Esophagus muscularis mucosa (tissue), 4 donors: ENCODE measurements around the gene AGAP1. TPM values are rescaled to one million over a fixed set of nuclear protein-coding genes. Genes with fewer than 3 reads are reported as not detected.

Experiments
- DNase-seq: peaks from one replicate; pipeline ENCODE4 v3.0.0-alpha.2; 2017; ENCODE audit errors: extremely low spot score
- H3K27ac ChIP-seq, 4 donors: fragments of 200-600 bp; sonication (generic); replicated peaks in 1 of 4; 1 replicate in 3 of 4; 2 replicates in 1 of 4; pipeline ENCODE4 v1.5.1; 2016 to 2019; ENCODE audit warnings: mild to moderate bottlenecking in 1 of 4
- H3K27me3 ChIP-seq, 4 donors: fragments of 200-600 bp; sonication (generic); one replicate each; pipeline versions ENCODE4 v1.5.1 to v1.6.0; 2016 to 2019
- H3K36me3 ChIP-seq, 4 donors: fragments of 200-600 bp; sonication (generic); one replicate each; pipeline ENCODE4 v1.5.1; 2016 to 2019
- H3K4me1 ChIP-seq, 4 donors: fragments of 200-600 bp; sonication (generic); one replicate each; pipeline ENCODE4 v1.5.1; 2016 to 2019
- H3K4me3 ChIP-seq, 4 donors: fragments of 200-600 bp; sonication (generic); 1 replicate in 2 of 4; 2 replicates in 2 of 4; pipeline ENCODE4 v1.5.1; 2016 to 2019; ENCODE audit warnings: mild to moderate bottlenecking in 4 of 4, moderate library complexity in 1 of 4
- H3K9me3 ChIP-seq, 4 donors: fragments of 200-600 bp; sonication (generic); 1 replicate in 3 of 4; 2 replicates in 1 of 4; pipeline ENCODE4 v1.5.1; 2016 to 2019
- CTCF ChIP-seq, 3 experiments: fragments of 200-600 bp in 2 of 3; fragments of 450-650 bp in 1 of 3; sonication (generic) in 2 of 3; IDR thresholded peaks; one replicate each; pipeline ENCODE4 v1.5.1; 2017 to 2019; ENCODE audit warnings: antibody characterized with exemption in 3 of 3, mild to moderate bottlenecking in 2 of 3, moderate library complexity in 1 of 3
- EP300 ChIP-seq: sonication (generic); formaldehyde crosslinking; IDR thresholded peaks from one replicate; pipeline ENCODE4 v1.6.1; 2017; ENCODE audit warnings: antibody characterized with exemption
- POLR2A ChIP-seq: fragments of 450-650 bp; IDR thresholded peaks from one replicate; pipeline ENCODE4 v1.6.1; 2017; ENCODE audit warnings: antibody characterized with exemption, moderate library complexity, mild to moderate bottlenecking, low read depth
- POLR2AphosphoS5 ChIP-seq, 2 donors: sonication (generic); formaldehyde crosslinking; IDR thresholded peaks; one replicate each; pipeline ENCODE4 v1.6.1; 2017; ENCODE audit warnings: antibody characterized with exemption in 2 of 2
- whole genome bisulfite sequencing: methylation state at CpG from one replicate; pipeline ENCODE4 v1.1.5; 2018; 5-methylcytosine and 5-hydroxymethylcytosine counted together
- intact Hi-C: fragments of 100-400 bp; cut with DNase I; formaldehyde crosslinking; loops from one replicate; pipeline ENCODE4 v1.15.1; 2023
- total RNA-seq, 4 donors: library from RNA; depleted of rRNA; stranded (reverse); fragments of >200 nt; gene quantifications; one replicate each; pipeline versions ENCODE4 v1.1.0 to v1.2.1, GENCODE V29; 2016

AGAP1 gene
- total RNA-seq, 4 donors from 2014 or later: 37.9 to 62.4 (median 47.2) TPM

DNA sequence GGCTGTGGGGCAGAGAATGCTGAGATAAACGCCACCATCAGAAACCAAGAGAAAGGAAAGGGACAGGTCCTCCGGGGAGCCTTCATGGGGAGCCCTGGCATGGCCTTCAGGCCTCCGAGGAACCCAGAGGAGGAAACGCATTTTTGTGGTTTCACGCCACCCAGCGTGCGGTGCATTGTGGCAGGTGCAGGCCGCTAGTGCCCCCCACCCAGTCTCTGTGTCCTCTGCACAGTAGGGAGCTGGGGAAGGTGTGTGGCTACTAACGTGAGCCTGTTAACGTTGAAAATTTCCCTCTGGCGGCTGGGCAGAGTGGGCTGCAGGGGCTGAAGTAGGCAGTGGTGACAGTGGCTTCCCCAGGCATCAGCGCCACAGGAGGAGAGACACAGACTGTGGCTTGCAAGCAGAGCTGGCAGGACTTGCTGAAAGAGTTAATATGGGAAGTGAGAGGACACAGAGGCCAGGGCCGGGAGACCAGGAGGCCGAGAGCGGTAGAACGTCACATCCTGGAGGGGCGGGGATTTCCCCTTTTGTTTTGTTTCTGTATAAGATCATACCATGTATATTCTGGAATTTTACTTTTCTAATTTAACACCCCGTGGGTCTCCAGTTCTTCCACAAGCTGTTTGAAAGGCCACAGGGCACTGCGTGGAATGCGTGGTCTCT lies 507.5 kb downstream of the AGAP1 start:
- DNase-seq: no peak
- WGBS: 89% methylated on average over 20 of the region's 20 CpGs

GRCh38 chr2:236001854-236002253 lies 508.0 kb downstream of the AGAP1 start:
- H3K27me3 ChIP-seq: no peaks in the 10 kb centered on the region
- WGBS: 80% methylated on average over 8 of the region's 8 CpGs
- no peaks in the 10 kb centered on the region for H3K9me3 ChIP-seq
- H3K4me1 ChIP-seq: no peaks in the 10 kb centered on the region
- H3K4me3 ChIP-seq: no peak overlapping the region
- DNase-seq: no peak
- H3K36me3 ChIP-seq: peaks cover 0 to 11% (median 5%) of the 10 kb centered on the region in 4 donors
- no peak overlapping the region for H3K27ac ChIP-seq
- no peak for TF ChIP-seq CTCF (IDR thresholded peaks at IDR 0.05)
- no peak for TF ChIP-seq EP300
- no peak for TF ChIP-seq POLR2A
- TF ChIP-seq POLR2AphosphoS5 (IDR thresholded peaks at IDR 0.05): no peak
- intact Hi-C loops: no loop called here

More for the DNA sequence above, 507.5 kb downstream of the AGAP1 start:
- intact Hi-C loops: no loop called here
- Histone ChIP-seq H3K27me3 (no peaks in the 10 kb centered on the region), H3K4me1 (no peaks in the 10 kb centered on the region), H3K36me3 (peaks cover 0 to 11% (median 5%) of the 10 kb centered on the region in 4 donors), H3K27ac (no peak overlapping the region), H3K9me3 (no peaks in the 10 kb centered on the region), H3K4me3 (no peak overlapping the region)
- no peak for TF ChIP-seq POLR2A
- no peak for TF ChIP-seq POLR2AphosphoS5 (IDR thresholded peaks at IDR 0.05)
- no peak for TF ChIP-seq EP300
- TF ChIP-seq CTCF (IDR thresholded peaks at IDR 0.05): no peak

- 86% methylated on average over 6 of the region's 6 CpGs for WGBS
- intact Hi-C loops: no loop called here
- Histone ChIP-seq H3K9me3 (no peaks in the 10 kb centered on the region), H3K4me1 (no peaks in the 10 kb centered on the region), H3K4me3 (no peak overlapping the region), H3K36me3 (peaks cover 0 to 4% (median 0%) of the 10 kb centered on the region in 4 donors), H3K27me3 (no peaks in the 10 kb centered on the region), H3K27ac (no peak overlapping the region)
- no peak for DNase-seq
- TF ChIP-seq POLR2AphosphoS5 (IDR thresholded peaks at IDR 0.05): no peak
- no peak for TF ChIP-seq POLR2A
- TF ChIP-seq CTCF (IDR thresholded peaks at IDR 0.05): no peak
- no peak for TF ChIP-seq EP300
Measured at GRCh38 chr2:236008006-236008405, 514.2 kb downstream of the AGAP1 start.

DNA sequence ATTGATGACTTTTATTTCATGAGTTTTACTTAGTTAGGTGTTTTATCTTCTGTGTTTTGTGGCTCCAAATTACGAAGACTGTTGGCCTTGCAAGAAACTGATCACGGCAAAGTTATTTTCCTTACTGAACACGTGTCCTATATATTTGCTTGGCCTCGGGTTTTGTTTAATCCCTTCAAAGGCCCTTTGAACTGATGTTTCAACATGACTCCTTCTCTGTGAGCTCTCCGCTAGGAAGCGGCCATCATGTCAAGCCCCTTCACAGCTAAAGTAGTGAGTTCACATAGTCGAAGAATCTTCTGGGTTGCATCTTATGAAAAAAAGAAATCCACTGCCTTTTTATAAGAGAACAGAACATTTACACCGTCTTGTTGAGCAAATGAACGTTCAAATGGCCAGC lies 515.0 kb downstream of the AGAP1 start:
- H3K4me3 ChIP-seq: no peak overlapping the region
- no peak for TF ChIP-seq POLR2AphosphoS5 (IDR thresholded peaks at IDR 0.05)
- no peak for TF ChIP-seq CTCF (IDR thresholded peaks at IDR 0.05)
- no peak for TF ChIP-seq POLR2A
- TF ChIP-seq EP300: no peak

More for the DNA sequence above, 515.0 kb downstream of the AGAP1 start:
- no peaks in the 10 kb centered on the region for H3K4me1 ChIP-seq
- H3K27me3 ChIP-seq: no peaks in the 10 kb centered on the region
- WGBS: 88% methylated on average over 9 of the region's 9 CpGs
- intact Hi-C loops: no loop called here
- no peaks in the 10 kb centered on the region for H3K36me3 ChIP-seq
- no peak for DNase-seq
- H3K9me3 ChIP-seq: no peaks in the 10 kb centered on the region
- no peak overlapping the region for H3K27ac ChIP-seq
